ENCODE measurements around the gene HK2.
A peak's percentile ranks its signal among the peaks of the same experiment; 100 is the strongest.

The HK2 gene

GRCh38 chr2:74863802-74864248 lies 29.9 kb downstream of the HK2 start:
- no peaks in the 10 kb centered on the region; the same call in 1 of the 2 replicates for H3K4me1 ChIP-seq (ENCODE audit: insufficient read depth, low read length)
- no peak overlapping the region for H2AFZ ChIP-seq (ENCODE audit: low read depth, low read length)
- no peak for DNase-seq
- no peak for ATAC-seq (ENCODE audit: insufficient read depth, low read depth)
- no peak overlapping the region for H3K4me3 ChIP-seq (ENCODE audit: low read depth in 1 of 2, low read length in 2 of 2)
- H3K79me2 ChIP-seq (ENCODE audit: insufficient read depth, low read length): peaks cover 78% of the 10 kb centered on the region
- H3K27ac ChIP-seq (ENCODE audit: low read length): no peak overlapping the region
- no peak for TF ChIP-seq EZH2 (IDR thresholded peaks at IDR 0.05; ENCODE audit: borderline replicate concordance, low read depth, low read length, severe bottlenecking)
- no peak for TF ChIP-seq CTCF (IDR thresholded peaks at IDR 0.05; ENCODE audit: borderline replicate concordance, extremely low read depth, low read length, poor library complexity, severe bottlenecking)
- H3K36me3 ChIP-seq (ENCODE audit: insufficient read depth, low read length): peaks cover 94% of the 10 kb centered on the region
- no peaks in the 10 kb centered on the region for H3K9me3 ChIP-seq (ENCODE audit: insufficient read depth, low read length, severe bottlenecking)
- H3K27me3 ChIP-seq (ENCODE audit: insufficient read depth, low read length, poor library complexity): no peaks in the 10 kb centered on the region
- no peak overlapping the region for H3K9ac ChIP-seq (ENCODE audit: low read depth, low read length)
- H4K20me1 ChIP-seq (ENCODE audit: insufficient read depth, low read length): peaks cover 67% of the 10 kb centered on the region
- H3K4me2 ChIP-seq (ENCODE audit: insufficient read depth, low read length): no peak overlapping the region

- no peak overlapping the region for H2AFZ ChIP-seq (ENCODE audit: low read depth, low read length)
- no peak overlapping the region for H3K4me2 ChIP-seq (ENCODE audit: insufficient read depth, low read length)
- TF ChIP-seq EZH2 (IDR thresholded peaks at IDR 0.05; ENCODE audit: borderline replicate concordance, low read depth, low read length, severe bottlenecking): no peak
- TF ChIP-seq CTCF (IDR thresholded peaks at IDR 0.05; ENCODE audit: borderline replicate concordance, extremely low read depth, low read length, poor library complexity, severe bottlenecking): no peak
- no peak overlapping the region for H3K9ac ChIP-seq (ENCODE audit: low read depth, low read length)
- no peaks in the 10 kb centered on the region; the same call in 1 of the 2 replicates for H3K4me1 ChIP-seq (ENCODE audit: insufficient read depth, low read length)
- H3K27ac ChIP-seq (ENCODE audit: low read length): peak overlapping the region; percentile 8; the same call in 1 of the 2 replicates
- peaks cover 73% of the 10 kb centered on the region for H3K79me2 ChIP-seq (ENCODE audit: insufficient read depth, low read length)
- no peaks in the 10 kb centered on the region for H3K27me3 ChIP-seq (ENCODE audit: insufficient read depth, low read length, poor library complexity)
- no peaks in the 10 kb centered on the region for H3K9me3 ChIP-seq (ENCODE audit: insufficient read depth, low read length, severe bottlenecking)
- ATAC-seq (ENCODE audit: insufficient read depth, low read depth) (no peak), DNase-seq (no peak)
- no peak overlapping the region for H3K4me3 ChIP-seq (ENCODE audit: low read depth in 1 of 2, low read length in 2 of 2)
- peaks cover 67% of the 10 kb centered on the region for H4K20me1 ChIP-seq (ENCODE audit: insufficient read depth, low read length)
- peaks cover 93% of the 10 kb centered on the region for H3K36me3 ChIP-seq (ENCODE audit: insufficient read depth, low read length)
These were observed 31.1 kb downstream of the HK2 start for GRCh38 chr2:74864728-74865722.

- Histone ChIP-seq H2AFZ (ENCODE audit: low read depth, low read length) (no peak overlapping the region), H3K79me2 (ENCODE audit: insufficient read depth, low read length) (peaks cover 63% of the 10 kb centered on the region), H3K36me3 (ENCODE audit: insufficient read depth, low read length) (peaks cover 93% of the 10 kb centered on the region), H3K27me3 (ENCODE audit: insufficient read depth, low read length, poor library complexity) (no peaks in the 10 kb centered on the region), H3K9ac (ENCODE audit: low read depth, low read length) (no peak overlapping the region), H3K4me1 (ENCODE audit: insufficient read depth, low read length) (no peaks in the 10 kb centered on the region; the same call in 1 of the 2 replicates), H3K4me3 (ENCODE audit: low read depth in 1 of 2, low read length in 2 of 2) (no peak overlapping the region), H4K20me1 (ENCODE audit: insufficient read depth, low read length) (peaks cover 65% of the 10 kb centered on the region), H3K27ac (ENCODE audit: low read length) (no peak overlapping the region), H3K4me2 (ENCODE audit: insufficient read depth, low read length) (no peak overlapping the region), H3K9me3 (ENCODE audit: insufficient read depth, low read length, severe bottlenecking) (no peaks in the 10 kb centered on the region)
- ATAC-seq (ENCODE audit: insufficient read depth, low read depth) (peak; percentile 52; the same call in 2 of the 3 replicates), DNase-seq (no peak)
- TF ChIP-seq CTCF (IDR thresholded peaks at IDR 0.05; ENCODE audit: borderline replicate concordance, extremely low read depth, low read length, poor library complexity, severe bottlenecking) (no peak), EZH2 (IDR thresholded peaks at IDR 0.05; ENCODE audit: borderline replicate concordance, low read depth, low read length, severe bottlenecking) (no peak)
These were observed 32.1 kb downstream of the HK2 start for GRCh38 chr2:74865770-74866674.

Measured in DND-41 (cell line).